Fibroblast of the aortic adventitia (primary cell): ENCODE results near the gene SDHAF3. TPM values are rescaled to one million over a fixed set of nuclear protein-coding genes. Genes with fewer than 3 reads are reported as not detected.
A peak's percentile ranks its signal among the peaks of the same experiment; 100 is the strongest.

Experiments used
- DNase-seq: peaks from one replicate; pipeline ENCODE4 v3.0.0-alpha.2; 2010; ENCODE audit warnings: low read depth
- H3K4me3 ChIP-seq: 2 replicates; pipeline ENCODE4 v1.5.1; 2011; ENCODE audit warnings: low read depth, mild to moderate bottlenecking, control low read depth, low read length, moderate library complexity
- CTCF ChIP-seq: IDR thresholded peaks from 2 replicates; pipeline ENCODE4 v1.5.1; 2011; ENCODE audit warnings: mild to moderate bottlenecking, low read length, control low read depth, inconsistent platforms; ENCODE audit not compliant: insufficient read depth
- total RNA-seq: library from RNA; depleted of rRNA; stranded (reverse); fragments of >200 nt; gene quantifications from 2 replicates; pipeline ENCODE4 v1.2.3, GENCODE V29; 2012; ENCODE audit warnings: low replicate concordance

The SDHAF3 gene
- total RNA-seq, 1 donor = 16.0 TPM

GRCh38 chr7:97104719-97105238, 12.7 kb upstream of the SDHAF3 start:
- TF ChIP-seq CTCF = peak; percentile 73
- H3K4me3 ChIP-seq = no peak overlapping the region
- peak; percentile 70 for DNase-seq

DNA sequence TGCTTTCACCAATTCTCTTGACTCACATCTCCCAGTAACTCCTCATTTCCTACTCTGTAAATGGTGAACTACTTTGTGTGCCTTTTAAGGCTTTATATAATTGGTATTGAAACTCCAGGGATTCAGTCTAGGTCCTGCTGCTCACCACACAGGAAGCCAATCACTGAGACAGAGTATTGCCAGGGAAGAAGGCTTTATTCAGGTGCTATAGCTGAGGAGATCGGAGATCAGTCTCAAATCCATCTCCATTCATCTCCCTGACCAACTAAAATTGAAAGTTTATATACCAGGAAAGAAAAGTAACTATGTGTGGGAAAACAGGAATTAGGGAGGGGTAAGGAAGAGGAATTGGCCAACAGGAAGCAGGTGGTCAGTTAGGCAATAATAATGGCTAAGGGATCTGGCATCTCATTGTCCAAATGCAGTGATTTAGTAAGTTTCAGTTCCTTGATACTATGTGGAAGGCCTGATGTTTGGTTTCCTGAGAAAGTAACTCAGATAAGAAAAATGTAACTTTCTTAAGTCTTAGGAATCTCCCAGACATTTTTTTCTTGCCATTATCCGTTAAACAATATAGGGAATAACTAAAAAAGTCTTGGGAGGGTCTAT, 10.2 kb upstream of the SDHAF3 start:
- H3K4me3 ChIP-seq = no peak overlapping the region
- no peak for TF ChIP-seq CTCF
- DNase-seq = peak; percentile 49

- no peak for TF ChIP-seq CTCF
- DNase-seq = no peak
- H3K4me3 ChIP-seq = no peak overlapping the region
Measured at GRCh38 chr7:97116308-97116707, 1.2 kb upstream of the SDHAF3 start.

DNA sequence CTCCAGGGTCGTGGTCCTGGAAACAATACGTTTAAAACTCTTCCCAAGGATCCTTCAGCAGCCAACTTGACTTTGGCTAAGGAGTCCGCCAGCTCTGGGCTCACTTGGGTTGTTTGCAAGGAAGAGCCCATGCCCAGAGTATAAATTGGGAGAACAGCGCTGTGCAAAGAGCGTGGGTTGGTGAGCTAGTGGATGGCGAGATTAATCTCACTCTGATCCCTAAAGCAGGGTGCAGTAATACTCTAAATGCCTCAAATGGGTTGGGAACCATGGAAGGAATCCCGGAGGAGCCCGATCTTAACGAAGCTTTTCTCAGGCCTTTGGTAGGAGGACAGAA, 495 bp upstream of the SDHAF3 start:
- H3K4me3 ChIP-seq = peak overlapping the region; percentile 84
- DNase-seq = no peak
- TF ChIP-seq CTCF = no peak

DNA sequence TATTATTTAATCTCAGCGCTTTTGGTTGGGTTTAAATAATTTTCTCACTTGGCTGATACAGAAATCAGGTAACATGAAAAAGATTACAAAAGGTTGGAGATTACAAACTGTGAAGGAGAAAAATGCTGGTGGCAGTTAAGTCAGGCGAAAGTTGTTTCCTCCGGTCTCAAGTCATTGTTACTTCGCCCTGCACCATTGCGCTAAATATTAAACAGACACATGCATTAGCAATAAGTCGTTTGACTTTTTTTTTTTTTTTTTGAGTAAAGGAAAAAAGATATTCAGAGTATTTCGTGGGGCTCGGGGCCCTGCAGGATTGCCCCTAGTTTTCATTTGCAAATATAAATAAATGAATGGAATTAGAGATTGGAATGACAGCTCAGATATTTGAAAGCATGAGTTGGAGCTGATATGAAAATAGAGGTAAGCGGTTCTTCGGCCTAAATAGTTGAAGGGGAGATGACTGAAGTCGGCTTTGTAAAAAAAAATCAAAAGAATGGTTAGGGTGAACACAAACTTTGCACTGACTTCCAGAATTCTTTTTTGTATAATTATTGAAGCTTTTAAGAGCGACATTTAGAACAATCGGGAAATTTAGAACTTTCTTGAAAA, 914 bp downstream of the SDHAF3 start:
- no peak for DNase-seq
- TF ChIP-seq CTCF = no peak
- peak overlapping the region; percentile 84 for H3K4me3 ChIP-seq

GRCh38 chr7:97119747-97120146, 2.2 kb downstream of the SDHAF3 start:
- TF ChIP-seq CTCF = no peak
- DNase-seq = no peak
- no peak overlapping the region for H3K4me3 ChIP-seq
